ENCODE results near the gene CSF1. TPM values are rescaled to one million over a fixed set of nuclear protein-coding genes. Genes with fewer than 3 reads are reported as not detected.
"Not testable (repeated sequence)": the region's sequence is repeated elsewhere in the genome, so short reads cannot be mapped to it uniquely, and the experiment has no call there.

Gene CSF1
- polyA plus RNA-seq (ENCODE audit: insufficient read length in 4 of 4): 1 to 10 TPM; 8.0 to 8.4 (median 8.2) TPM

DNA sequence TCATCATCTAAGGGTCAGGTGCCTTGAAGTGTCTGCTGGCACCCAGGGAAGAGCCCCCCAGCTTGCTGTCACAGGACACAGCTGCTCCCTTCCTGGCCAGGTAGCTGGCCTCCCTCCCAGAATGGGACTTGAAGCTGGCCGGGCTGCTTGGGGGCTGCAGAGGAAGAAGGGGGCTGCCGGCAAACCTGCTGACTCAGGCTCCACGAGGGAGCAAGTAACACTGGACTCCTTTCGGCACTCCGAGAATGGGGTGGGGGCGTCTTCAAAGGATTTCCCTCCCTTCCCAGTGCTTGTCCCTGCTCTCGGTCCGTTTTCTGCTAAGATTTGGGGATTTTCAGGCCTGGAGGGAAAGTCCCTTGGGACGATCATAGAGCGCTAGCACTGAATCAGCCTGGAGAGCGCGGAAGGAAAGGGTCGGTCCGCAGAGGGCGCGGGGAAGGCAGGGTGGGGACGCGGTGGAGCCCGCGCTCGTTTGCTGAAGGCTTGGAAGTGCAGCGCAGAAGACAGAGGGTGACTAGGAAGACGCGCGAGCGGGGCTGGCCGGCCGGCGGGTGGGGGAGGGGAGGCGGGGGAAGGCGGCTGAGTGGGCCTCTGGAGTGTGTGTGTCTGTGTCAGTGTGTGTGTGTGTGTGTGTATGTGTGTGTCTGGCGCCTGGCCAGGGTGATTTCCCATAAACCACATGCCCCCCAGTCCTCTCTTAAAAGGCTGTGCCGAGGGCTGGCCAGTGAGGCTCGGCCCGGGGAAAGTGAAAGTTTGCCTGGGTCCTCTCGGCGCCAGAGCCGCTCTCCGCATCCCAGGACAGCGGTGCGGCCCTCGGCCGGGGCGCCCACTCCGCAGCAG is at the start of gene CSF1:
TSS of gene CSF1 (plus strand) at position 727 of the 840 bp plus-strand sequence. CDS start 175 bp downstream, outside the sequence.
- DNase-seq (ENCODE audit: low read depth in 4 of 4, low spot score in 3 of 4): peak; percentile 69 to 74 (median 71)

DNA sequence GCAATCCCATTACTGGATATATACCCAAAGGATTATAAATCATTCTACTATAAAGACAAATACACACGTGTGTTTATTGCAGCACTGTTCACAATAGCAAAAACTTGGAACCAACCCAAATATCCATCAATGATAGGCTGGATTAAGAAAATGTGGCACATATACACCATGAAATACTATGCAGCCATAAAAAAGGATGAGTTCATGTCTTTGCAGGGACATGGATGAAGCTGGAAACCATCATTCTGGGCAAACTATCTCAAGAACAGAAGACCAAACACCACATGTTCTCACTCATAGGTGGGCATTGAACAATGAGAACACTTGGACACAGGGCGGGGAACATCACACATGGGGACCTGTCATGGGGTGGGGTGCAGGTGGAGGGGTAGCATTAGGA is 49.0 kb upstream of the CSF1 start:
- not testable (repeated sequence) for DNase-seq (ENCODE audit: low read depth in 4 of 4, low spot score in 3 of 4)

GRCh38 chr1:109863667-109864046 is 47.0 kb upstream of the CSF1 start:
- DNase-seq (ENCODE audit: low read depth in 4 of 4, low spot score in 3 of 4): no peak

- peak in 2 of 4 donors; percentile 38 to 40 for DNase-seq (ENCODE audit: low read depth in 4 of 4, low spot score in 3 of 4)
Measured at GRCh38 chr1:109864047-109864822, 46.4 kb upstream of the CSF1 start.

DNA sequence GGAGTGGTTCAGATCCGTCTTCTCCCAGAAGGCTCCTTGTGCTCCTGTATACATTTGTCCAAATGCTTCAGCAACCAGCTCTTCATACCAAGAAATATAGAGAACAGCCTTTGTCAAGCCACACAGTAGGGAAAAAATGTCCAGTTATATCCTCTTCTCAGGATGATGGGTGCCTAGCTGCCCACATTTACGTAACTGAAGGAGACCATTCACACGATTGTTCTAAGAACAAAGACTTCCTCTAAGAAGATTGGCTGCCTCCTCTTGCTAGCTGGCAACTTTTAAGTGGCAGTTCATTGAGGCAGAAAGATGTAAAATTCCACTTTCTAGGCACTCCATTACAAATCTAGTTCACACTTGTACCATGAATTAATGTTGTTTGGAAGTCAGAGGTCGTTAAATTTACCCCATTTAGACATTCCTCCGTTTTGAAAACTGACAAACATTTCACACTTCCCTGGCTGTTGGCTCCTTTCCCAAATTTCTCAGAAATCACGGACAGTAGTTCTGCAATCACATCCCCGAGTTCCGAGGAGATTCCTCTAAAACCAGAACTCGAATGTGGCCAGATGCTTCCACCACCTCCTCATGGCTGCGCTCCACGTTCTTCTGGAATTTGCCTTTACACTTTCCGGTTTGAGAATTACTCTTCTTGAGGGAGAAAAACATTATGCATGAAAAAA is 45.6 kb upstream of the CSF1 start:
- DNase-seq (ENCODE audit: low read depth in 4 of 4, low spot score in 3 of 4): no peak

- DNase-seq (ENCODE audit: low read depth in 4 of 4, low spot score in 3 of 4): no peak
Measured at GRCh38 chr1:109866071-109866470, 44.6 kb upstream of the CSF1 start.

DNA sequence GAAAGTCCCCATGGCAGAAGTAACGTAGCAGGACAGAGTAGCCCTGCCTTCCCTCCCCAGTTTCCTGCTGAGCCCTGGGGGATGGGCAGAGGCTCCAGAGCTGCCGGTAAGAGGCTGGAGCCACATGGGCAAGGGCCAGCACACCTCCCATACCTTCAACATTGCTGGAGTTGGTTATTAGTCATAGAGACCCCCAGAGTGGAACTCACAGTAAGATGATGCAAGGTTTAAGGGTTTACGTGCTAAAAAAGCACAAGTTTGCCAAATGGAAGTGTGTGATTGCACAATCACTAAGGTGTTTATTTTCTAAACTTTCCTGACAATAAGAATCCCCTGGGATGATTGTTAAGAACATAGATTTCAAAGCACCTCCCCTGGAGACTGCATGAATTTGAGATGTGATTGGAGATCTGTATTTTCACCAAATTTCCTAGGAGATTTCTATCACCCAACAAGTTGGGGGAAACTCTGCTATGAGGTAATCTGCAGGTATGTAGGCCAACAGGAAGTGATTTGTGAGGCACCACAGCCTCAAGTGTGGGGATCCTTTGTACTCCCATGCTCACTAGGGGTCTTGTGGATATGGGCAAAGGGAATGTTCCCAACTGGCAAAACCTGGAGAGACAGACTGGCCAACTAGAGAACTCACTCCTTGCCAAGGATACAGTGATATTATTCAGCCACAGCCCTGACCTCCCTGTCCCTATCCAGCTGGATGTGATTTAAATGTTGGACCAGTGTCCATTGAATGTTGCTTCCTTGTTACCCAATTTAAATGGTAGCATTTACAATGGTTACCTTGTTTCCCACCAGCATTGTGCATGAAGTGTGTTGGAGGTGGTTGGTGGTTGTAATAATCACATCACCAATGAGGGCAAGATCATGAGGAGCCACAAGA is 37.1 kb upstream of the CSF1 start:
- DNase-seq (ENCODE audit: low read depth in 4 of 4, low spot score in 3 of 4): no peak

GRCh38 chr1:109874445-109874844 is 36.2 kb upstream of the CSF1 start:
- no peak for DNase-seq (ENCODE audit: low read depth in 4 of 4, low spot score in 3 of 4)

- no peak for DNase-seq (ENCODE audit: low read depth in 4 of 4, low spot score in 3 of 4)
Measured at GRCh38 chr1:109875874-109876273, 34.8 kb upstream of the CSF1 start.

DNA sequence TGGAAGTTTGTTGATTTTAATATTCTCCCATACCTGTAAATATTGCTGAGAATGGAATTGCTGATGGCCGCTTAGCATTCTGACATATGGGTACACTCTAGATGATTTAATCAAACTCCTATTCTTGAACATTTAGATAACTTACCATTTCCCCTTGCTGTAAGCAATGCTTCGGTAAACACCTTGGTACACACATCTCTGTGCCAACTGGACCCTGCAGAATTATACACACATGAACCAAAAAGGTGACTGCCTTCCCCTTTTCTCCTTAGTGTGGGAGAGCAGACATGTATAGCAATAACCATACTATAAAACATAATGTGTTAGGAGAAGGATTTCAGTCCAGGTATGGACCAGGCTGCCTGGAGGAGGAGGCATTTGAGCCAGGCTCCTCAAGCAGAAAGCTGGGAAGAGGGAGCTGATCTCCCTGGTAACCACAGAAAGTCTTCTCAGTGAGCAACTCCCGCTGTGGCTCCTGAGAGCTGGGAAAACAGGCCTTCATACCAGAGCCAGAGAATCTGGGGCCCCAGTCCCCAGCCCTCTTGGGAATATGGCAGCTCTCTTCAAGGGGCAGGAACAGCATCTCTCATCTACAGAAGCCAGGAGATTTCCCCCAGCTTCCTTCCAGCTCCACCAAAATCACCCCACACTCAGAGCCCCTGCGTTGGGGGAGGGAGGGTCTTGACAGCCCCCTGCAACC is 33.9 kb upstream of the CSF1 start:
- no peak for DNase-seq (ENCODE audit: low read depth in 4 of 4, low spot score in 3 of 4)

DNA sequence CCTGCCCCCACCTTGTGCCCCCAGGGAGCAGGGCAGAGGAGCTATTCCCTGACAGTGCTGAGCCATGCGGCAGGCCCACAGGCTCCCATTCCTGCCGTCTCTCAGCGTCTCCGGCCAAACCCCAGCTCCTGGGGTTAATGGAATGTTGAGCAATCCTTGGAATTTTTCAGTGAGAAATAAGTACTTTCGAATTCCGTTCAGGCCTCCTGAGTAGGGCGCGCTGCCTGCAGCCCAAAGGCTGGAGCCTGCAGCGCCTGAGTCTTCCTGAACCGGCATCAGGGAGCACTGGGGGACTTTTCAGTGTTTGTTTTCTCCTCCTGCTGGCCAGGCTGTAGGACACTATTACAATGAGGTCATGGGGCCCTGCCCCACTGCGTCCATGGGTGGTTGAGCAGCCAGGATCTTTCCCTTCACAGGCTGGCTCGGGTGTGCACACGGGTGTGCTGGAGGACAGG is 33.3 kb upstream of the CSF1 start:
- DNase-seq (ENCODE audit: low read depth in 4 of 4, low spot score in 3 of 4): peak in 3 of 4 donors; percentile 45 to 58 (median 58)

- no peak for DNase-seq (ENCODE audit: low read depth in 4 of 4, low spot score in 3 of 4)
Measured at GRCh38 chr1:109877776-109878175, 32.9 kb upstream of the CSF1 start.

DNA sequence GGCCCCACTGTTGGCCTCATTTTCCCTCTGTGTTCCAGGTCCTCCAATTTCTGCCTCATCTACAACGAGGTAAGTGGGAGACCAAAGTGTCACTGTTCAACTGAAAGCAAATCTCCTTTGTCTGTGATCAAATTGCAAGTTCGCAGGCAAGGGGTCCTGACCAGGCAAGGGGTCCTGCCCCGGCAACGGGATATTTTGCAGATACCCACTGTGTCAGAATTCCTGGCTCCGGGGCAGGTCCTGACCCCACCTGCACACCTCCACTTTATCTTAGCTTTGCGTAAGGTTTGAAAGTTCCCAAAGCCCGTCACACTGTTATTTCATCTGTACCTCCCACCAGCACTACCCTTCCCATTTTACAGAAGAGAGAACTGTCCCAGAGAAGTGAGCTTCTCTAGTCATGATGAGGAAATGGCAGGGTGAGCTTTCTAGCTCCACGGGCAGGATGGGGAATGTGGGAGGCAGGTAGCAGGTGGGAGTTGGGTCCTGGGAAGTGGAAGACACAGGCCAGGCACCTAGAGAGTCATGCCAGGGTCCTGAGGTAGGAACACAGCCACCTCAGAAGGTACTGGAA is 32.0 kb upstream of the CSF1 start:
- DNase-seq (ENCODE audit: low read depth in 4 of 4, low spot score in 3 of 4): no peak

GRCh38 chr1:109879371-109879770 is 31.3 kb upstream of the CSF1 start:
- DNase-seq (ENCODE audit: low read depth in 4 of 4, low spot score in 3 of 4): not testable (repeated sequence)

DNA sequence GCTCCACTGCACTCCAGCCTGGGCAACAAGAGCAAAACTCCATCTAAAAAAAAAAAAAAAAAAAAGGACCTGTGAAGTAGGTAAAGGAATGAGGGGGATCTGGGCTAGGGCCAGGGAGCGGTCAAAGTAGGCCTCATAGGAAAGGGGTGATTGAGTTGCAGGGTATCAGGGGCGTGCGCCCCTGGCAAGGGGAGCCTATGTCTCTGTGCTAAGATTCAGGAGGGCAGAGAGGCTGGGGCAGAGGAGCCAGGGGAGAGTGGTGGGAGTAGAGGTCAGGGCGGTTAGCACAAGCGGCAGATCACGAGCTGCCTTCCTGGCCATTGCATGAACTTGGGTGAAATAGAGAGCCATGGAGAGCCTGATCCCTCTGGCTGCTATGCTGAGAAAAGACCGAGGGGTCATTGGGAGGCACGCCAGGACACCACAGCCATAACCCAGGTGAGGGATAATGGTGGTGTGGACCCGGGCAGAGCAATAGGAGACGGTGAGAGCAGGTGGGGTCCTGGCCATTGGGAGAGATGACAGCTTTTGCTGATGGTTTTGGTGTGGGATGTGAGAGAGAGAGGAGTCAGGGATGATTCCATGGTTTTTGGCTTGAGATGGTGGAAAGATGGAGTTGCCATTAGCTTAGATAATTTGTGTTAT is 30.6 kb upstream of the CSF1 start:
- no peak for DNase-seq (ENCODE audit: low read depth in 4 of 4, low spot score in 3 of 4)

DNA sequence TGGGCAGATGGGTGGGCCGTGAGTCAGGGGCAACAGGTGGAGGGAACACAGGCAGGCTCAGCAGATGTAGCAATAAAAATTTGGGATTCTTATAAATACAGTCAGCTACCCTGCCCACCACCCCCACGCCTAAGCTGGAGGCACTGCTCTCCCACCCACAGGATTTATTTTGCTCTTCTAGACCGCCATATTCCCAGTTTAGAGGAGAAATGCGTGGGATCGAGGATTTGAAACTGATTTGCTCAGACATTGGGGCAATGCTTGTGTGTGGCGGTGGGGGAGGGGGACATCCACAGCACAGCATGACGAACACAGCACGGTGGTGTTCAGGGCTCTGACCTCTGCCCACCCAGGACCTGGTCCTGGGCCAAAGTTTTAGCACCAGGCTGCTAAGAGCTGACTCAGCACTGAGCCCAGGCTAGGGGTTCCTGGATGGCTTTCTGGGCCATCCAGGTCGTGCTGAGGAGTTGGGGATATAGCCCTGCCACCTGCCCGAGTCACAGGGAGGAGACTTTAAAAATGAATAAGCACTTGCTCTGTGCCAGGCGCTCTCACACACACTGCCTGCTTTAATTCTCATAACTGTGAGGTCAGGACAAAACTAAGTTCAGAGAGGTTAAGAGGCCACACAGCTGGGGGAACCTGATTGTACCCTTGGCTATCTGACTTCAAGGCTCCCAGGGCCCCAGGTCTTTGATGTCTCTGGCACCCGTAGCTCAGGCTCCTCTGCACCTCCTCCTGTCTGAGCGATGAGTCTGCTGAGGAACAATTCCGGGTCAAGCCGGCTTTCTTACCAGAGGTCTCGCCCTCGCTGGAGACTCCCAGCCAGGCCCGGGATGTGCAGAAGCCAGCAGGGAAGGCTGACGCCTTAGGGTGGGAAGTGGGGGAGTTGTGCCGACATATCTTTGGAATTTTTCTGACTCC is 29.4 kb upstream of the CSF1 start:
- DNase-seq (ENCODE audit: low read depth in 4 of 4, low spot score in 3 of 4): no peak

DNA sequence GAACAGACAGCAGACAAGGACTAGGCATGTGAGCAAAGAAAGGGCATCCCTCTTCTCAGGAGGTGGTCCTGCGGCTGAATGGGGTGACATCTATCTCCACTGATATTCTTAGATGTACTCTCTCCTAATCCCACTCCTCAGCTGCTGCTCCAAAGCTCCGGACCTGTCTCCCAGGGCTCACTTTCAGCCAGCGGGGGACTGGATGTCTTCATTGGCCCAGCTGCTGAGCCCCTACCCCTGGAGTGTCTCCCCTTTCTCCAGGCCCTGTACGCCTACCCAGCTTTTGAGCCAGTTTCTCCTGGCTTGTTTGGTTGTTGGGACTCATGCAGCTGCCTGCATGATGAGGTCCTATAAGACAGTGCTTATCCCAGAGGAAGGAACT is 28.8 kb upstream of the CSF1 start:
- no peak for DNase-seq (ENCODE audit: low read depth in 4 of 4, low spot score in 3 of 4)
